OCI-LY7 (cell line): Measurements from ENCODE around the gene CAPN13.

Source experiments
- EZH2phosphoT487 ChIP-seq: fragments of 200-600 bp; sonication (generic); IDR thresholded peaks from 2 replicates; pipeline ENCODE4 v1.6.1; 2018; ENCODE audit warnings: low read depth, borderline replicate concordance, mild to moderate bottlenecking, mixed run types, antibody characterized with exemption, low read length, moderate library complexity, mixed read lengths
- TF ChIP-seq, protein P1 (sequence below): fragments of 200-600 bp; sonication (generic); conservative IDR thresholded peaks from 2 replicates; pipeline ENCODE4 v1.5.1; 2014; ENCODE audit warnings: mild to moderate bottlenecking, antibody characterized with exemption, low read length, moderate library complexity, mixed read lengths

DNA sequence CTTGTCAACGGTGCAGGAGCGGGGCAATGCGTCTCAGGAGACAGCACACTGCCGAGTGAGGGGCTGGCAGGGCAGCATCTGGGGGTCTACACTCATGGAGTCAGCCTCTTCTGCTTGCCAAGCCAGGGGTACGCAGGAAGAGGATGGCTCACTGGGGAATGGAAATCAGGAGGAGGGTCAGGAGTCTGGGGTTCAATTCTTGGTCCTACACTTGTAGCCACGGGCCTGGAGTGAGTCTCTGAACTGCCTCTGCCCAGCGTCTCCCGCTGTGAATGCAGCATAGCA, 70.0 kb downstream of the CAPN13 start:
- TF ChIP-seq, protein P1, sequence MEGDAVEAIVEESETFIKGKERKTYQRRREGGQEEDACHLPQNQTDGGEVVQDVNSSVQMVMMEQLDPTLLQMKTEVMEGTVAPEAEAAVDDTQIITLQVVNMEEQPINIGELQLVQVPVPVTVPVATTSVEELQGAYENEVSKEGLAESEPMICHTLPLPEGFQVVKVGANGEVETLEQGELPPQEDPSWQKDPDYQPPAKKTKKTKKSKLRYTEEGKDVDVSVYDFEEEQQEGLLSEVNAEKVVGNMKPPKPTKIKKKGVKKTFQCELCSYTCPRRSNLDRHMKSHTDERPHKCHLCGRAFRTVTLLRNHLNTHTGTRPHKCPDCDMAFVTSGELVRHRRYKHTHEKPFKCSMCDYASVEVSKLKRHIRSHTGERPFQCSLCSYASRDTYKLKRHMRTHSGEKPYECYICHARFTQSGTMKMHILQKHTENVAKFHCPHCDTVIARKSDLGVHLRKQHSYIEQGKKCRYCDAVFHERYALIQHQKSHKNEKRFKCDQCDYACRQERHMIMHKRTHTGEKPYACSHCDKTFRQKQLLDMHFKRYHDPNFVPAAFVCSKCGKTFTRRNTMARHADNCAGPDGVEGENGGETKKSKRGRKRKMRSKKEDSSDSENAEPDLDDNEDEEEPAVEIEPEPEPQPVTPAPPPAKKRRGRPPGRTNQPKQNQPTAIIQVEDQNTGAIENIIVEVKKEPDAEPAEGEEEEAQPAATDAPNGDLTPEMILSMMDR = no peak
- TF ChIP-seq EZH2phosphoT487 = no peak
